Measurements from ENCODE around the gene NFATC2. TPM values are rescaled to one million over a fixed set of nuclear protein-coding genes. Genes with fewer than 3 reads are reported as not detected.

The NFATC2 gene
- total and polyA plus RNA-seq, 2 of the 8 experiments (the other 6 are each of a cell fraction or from before 2014, with no cell fraction given) = 0.27 to 0.91 TPM

DNA sequence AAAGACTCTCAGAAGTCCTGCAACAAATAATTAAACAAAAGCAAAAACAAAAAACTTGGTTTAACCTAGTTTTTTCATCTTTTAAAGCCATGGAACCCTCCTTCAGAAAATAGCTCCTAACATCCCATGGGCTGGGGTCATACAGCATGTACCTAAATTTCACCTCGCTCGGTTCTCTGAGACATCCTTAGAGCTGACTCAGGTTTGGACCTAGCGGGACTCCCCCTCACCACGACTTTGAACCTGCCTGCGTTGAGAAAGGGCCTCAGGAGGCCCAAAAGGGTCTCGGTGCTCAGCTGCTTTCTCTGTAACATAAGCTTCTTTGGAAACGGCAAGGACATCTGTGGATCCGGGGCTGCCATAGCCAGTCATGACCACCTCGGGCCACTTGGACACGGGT is 112.8 kb downstream of the NFATC2 start (continued):
- TF ChIP-seq, protein P1, sequence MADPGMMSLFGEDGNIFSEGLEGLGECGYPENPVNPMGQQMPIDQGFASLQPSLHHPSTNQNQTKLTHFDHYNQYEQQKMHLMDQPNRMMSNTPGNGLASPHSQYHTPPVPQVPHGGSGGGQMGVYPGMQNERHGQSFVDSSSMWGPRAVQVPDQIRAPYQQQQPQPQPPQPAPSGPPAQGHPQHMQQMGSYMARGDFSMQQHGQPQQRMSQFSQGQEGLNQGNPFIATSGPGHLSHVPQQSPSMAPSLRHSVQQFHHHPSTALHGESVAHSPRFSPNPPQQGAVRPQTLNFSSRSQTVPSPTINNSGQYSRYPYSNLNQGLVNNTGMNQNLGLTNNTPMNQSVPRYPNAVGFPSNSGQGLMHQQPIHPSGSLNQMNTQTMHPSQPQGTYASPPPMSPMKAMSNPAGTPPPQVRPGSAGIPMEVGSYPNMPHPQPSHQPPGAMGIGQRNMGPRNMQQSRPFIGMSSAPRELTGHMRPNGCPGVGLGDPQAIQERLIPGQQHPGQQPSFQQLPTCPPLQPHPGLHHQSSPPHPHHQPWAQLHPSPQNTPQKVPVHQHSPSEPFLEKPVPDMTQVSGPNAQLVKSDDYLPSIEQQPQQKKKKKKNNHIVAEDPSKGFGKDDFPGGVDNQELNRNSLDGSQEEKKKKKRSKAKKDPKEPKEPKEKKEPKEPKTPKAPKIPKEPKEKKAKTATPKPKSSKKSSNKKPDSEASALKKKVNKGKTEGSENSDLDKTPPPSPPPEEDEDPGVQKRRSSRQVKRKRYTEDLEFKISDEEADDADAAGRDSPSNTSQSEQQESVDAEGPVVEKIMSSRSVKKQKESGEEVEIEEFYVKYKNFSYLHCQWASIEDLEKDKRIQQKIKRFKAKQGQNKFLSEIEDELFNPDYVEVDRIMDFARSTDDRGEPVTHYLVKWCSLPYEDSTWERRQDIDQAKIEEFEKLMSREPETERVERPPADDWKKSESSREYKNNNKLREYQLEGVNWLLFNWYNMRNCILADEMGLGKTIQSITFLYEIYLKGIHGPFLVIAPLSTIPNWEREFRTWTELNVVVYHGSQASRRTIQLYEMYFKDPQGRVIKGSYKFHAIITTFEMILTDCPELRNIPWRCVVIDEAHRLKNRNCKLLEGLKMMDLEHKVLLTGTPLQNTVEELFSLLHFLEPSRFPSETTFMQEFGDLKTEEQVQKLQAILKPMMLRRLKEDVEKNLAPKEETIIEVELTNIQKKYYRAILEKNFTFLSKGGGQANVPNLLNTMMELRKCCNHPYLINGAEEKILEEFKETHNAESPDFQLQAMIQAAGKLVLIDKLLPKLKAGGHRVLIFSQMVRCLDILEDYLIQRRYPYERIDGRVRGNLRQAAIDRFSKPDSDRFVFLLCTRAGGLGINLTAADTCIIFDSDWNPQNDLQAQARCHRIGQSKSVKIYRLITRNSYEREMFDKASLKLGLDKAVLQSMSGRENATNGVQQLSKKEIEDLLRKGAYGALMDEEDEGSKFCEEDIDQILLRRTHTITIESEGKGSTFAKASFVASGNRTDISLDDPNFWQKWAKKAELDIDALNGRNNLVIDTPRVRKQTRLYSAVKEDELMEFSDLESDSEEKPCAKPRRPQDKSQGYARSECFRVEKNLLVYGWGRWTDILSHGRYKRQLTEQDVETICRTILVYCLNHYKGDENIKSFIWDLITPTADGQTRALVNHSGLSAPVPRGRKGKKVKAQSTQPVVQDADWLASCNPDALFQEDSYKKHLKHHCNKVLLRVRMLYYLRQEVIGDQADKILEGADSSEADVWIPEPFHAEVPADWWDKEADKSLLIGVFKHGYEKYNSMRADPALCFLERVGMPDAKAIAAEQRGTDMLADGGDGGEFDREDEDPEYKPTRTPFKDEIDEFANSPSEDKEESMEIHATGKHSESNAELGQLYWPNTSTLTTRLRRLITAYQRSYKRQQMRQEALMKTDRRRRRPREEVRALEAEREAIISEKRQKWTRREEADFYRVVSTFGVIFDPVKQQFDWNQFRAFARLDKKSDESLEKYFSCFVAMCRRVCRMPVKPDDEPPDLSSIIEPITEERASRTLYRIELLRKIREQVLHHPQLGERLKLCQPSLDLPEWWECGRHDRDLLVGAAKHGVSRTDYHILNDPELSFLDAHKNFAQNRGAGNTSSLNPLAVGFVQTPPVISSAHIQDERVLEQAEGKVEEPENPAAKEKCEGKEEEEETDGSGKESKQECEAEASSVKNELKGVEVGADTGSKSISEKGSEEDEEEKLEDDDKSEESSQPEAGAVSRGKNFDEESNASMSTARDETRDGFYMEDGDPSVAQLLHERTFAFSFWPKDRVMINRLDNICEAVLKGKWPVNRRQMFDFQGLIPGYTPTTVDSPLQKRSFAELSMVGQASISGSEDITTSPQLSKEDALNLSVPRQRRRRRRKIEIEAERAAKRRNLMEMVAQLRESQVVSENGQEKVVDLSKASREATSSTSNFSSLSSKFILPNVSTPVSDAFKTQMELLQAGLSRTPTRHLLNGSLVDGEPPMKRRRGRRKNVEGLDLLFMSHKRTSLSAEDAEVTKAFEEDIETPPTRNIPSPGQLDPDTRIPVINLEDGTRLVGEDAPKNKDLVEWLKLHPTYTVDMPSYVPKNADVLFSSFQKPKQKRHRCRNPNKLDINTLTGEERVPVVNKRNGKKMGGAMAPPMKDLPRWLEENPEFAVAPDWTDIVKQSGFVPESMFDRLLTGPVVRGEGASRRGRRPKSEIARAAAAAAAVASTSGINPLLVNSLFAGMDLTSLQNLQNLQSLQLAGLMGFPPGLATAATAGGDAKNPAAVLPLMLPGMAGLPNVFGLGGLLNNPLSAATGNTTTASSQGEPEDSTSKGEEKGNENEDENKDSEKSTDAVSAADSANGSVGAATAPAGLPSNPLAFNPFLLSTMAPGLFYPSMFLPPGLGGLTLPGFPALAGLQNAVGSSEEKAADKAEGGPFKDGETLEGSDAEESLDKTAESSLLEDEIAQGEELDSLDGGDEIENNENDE (IDR thresholded peaks at IDR 0.05; ENCODE audit: insufficient replicate concordance, low read length) = no peak
- TF ChIP-seq RXRA (IDR thresholded peaks at IDR 0.05; ENCODE audit: insufficient read depth, low read depth, low read length) (no peak), TEAD4 (IDR thresholded peaks at IDR 0.05; ENCODE audit: low read depth, low read length) (no peak)
